Skin of body (tissue), 2 donors: ENCODE measurements around the gene ZBTB40. TPM values are rescaled to one million over a fixed set of nuclear protein-coding genes. Genes with fewer than 3 reads are reported as not detected.

Source experiments
- DNase-seq: peaks from one replicate; lab custom pipeline; 2025; lab: John Stamatoyannopoulos, UW
- total RNA-seq: library from RNA; depleted of rRNA; stranded (reverse); fragments of >200 nt; gene quantifications from one replicate; pipeline ENCODE4 v1.2.3, GENCODE V29; 2014

The ZBTB40 gene
- total RNA-seq, 1 donor from 2014 or later = 11.2 TPM

DNA sequence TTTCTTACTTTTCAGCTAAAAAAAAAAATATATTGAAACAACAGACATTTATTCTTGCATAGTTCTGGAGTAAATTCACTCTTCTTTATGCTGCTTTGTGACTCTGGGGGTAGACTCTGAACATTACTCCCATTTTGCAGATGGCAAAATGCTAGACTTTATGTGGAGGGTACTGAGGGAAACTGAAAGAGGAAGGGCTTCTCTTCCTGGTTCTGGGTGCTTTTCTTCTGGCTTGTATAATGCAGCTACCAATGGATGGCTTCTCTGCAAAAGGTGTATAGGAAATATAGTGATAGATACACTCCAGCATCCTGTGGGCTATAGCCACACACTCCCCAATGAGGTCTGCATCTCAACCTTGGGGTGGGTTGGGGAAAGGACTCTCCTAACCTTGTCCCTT lies 19.7 kb upstream of the ZBTB40 start:
- DNase-seq = no peak

DNA sequence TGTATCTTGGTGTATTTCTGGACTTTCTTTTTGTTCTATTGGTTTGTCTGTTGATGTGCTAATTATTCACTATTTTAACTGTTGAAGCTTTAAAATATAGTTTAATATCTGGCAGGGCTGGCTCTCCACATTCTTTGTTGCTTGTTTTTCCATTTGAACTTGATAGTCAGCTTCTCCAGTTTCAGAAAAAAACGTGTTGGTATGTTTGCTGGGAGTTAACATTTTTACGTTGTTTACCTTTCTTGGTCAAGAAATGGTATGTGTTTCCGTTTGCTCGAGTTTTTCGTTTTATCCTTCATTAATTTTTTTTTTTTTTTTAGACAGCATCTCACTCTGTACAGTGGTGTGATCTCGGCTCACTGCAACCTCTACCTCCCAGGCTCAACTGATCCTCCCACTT lies 16.9 kb upstream of the ZBTB40 start:
- no peak for DNase-seq

DNA sequence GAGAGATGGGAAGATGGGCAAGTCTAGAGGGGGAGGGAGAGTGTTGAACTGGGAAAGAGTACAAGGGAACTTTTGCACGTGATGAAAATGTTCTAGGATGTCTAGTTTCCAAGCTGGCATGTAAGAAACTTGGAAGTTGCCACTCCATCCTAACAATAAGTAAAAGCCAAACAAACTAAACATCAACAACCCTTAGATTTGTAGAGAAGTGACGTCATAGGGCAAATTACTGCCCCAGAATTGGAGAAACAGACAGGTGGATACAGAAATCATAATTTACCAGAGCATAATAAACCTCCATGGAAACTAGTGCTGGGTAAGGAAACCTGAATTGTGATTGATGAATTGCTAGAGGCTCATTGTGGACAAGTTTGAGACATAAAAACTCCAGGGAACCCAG lies 14.7 kb upstream of the ZBTB40 start:
- DNase-seq = no peak

DNA sequence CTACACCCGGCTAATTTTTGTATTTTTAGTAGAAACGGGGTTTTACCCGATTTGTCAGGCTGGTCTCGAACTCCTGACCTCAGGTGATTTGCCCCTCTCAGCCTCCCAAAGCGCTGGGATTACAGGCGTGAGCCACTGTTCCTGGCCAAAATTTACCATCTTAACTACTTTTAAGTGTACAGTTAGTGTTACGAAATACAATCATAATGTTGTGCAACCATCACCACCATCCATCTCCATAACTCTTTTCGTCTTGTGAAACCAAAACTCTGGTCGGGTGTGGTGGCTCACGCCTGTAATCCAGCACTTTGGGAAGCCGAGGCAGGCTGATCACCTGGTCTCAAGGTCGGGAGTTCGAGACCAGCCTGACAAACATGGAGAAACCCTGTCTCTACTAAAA lies 14.1 kb upstream of the ZBTB40 start:
- DNase-seq = no peak

DNA sequence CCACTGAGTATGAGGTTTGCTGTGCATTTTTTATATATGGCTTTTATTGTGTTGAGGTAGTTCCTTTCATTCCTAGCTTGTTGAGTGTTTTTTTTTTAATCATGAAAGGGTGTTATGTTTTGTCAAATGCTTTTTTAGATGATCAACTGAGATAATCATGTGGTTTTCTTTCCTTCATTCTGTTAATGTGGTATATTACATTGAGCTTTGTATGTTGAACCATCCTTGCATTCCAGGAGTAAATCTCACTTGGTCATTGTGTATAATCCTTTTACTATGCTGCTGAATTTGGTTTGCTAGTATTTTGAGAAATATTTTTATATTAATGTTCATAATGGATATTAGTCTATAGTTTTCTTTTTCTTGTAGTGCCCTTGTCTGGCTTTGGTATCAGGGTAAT lies 11.1 kb upstream of the ZBTB40 start:
- no peak for DNase-seq

DNA sequence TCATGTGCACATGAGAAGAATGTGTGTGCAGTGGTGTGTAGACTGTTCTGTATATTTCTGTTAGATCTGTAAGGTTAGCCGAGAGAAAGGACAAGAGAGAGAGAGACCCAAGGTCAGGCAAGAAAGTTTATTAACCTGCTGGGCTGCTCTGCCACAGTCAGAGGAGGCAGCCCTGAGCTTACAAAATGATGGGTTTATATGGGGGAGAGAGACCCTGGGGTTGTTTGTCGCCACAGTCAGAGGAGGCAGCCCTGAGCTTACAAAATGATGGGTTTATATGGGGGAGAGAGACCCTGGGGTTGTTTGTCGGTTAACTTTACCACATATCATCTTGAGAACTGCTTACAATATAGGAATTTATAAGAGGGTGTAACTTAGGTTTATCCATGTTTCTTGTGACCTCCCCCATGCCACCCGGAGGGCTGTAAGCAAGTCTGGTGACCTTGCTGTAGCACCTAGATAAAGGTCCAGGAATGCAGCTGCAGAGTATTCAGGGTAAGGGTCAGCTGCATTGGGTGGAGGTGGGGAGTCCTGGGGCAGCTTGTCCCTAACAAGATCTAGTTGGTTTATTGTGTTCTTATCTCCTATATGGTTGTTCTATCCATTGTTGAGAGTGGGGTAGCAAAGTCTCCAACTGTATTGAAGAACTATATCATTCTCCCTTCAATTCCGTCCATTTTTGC lies 9.3 kb upstream of the ZBTB40 start:
- no peak for DNase-seq

DNA sequence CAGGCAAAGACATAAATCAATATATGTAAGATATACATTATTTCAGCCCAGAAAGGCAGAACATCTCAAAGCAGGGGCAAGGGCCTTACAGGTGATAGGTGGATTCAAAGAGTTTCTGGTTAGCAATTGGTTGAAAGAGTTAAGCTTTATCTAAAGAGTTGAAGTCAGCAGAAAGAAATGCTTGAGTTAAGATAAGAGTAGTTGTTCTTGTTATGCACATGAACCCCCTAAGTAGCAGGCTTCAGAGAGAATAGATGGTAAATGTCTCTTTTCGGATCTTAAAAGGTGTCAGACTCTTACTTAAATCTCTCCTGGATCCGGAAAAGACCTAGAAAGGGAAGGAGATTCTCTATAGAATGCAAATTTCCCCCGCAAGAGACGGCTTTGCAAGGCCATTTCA lies 8.3 kb upstream of the ZBTB40 start:
- no peak for DNase-seq

DNA sequence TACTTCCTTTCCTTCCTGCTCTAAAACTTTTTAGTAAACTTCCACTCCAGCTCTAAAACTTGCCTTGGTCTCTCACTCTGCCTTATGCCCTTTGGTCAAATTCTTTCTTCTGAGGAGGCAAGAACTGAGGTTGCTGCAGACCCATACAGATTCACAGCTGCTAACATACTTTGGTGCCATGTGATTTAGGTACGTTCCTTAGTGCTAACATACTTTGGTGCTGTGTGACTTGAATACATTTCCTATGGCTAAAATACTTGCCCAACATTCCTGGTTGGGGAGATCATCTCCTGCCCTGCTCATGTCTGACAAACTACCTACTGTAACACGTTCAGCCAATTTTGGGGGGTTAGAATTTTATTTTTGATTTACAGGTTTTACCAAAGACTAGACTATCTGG lies 6.8 kb upstream of the ZBTB40 start:
- DNase-seq = no peak

DNA sequence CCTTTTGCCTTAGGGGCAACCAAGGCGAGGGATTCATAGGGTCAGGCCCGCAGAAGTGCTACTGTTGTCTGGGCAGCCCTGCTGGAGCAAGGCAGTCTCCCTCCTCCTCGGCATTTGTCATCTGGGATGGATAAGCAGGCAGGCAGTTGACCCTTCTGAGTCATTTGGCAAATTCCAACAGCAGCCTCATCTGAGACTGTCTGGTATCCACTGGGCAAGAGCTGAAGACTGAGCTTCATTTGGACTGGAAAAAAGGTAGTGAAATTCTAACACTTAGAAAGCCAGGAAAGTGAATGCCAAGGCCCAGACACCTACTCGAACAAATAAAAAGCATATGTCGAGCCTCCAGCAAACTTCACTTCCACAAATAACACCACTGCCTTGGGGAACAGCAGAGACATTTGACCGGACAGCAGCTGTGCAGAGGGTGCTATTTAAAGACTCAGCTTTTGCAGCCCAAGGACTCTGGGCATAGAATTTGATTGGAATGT lies 4.0 kb upstream of the ZBTB40 start:
- DNase-seq = no peak

DNA sequence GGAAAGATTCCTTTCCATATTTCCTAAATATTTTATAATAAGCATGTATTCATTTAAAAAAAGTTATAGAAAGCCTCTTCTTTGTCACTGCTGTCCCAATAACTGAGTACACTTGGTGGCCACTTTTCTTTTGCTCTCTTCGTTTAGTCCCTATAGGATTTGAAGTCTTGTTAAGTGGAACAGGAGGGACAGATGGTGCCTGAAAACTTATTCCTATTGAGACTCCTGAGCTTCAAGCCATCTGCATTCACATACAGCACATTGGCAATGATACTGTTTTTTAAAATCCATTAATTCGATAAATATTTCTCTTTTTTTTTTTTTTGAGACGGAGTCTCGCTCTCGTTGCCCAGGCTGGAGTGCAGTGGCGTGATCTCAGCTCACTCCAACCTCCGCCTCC lies 2.0 kb upstream of the ZBTB40 start:
- no peak for DNase-seq

DNA sequence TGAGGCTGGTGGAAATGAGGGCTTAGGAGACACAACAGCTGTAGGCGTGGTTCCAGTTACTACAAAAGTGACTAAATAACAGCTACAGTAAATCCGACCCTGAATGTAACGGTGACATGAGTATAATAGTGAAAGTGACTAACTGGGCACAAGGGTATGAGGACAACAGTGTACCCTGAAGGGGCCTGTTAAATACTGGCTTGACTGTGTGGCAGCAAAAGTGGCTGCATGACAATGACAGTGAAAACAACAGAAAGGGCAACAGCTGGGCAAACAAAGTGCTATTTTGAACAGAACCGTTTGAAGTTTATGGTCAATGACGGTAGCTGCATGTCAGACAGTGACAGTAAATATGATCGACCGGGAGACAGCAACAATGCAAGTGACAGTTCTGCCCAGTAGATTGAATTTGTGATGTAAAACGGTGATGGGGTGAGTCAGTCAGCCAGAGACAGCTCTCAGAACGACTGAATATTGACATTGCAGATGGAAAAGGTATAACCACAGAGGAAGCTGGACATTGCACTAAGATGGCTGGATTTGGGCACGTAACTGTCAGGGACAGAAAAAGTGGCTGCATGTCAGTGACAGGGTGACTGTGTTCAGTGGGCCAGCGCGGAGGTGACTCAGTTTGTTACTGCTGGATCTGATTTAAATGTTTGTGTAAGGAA lies 1.2 kb upstream of the ZBTB40 start:
- no peak for DNase-seq

DNA sequence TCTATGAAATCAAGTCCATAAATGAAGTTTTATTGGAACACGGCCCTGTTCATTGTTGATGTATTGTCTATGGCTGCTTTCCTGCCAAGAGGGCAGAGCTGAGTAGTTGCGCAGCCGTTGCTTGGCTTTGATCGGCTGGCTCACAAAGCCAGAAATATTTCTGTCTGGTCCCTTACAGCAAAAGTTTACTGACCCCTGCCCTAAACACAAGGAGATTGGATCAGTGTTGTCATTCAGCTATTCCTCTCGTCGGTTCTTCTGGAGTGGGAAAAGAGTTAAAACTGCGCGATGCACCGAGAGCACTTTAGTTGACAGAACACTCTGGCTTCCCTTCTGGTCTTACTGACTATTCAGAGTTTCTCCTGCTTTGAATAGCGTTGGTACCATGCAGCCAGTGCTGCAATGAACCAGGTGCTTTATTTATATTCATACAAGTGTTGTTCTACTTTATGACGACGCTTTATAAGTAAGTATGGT lies 868 bp downstream of the ZBTB40 start:
- peak; percentile 55 for DNase-seq

DNA sequence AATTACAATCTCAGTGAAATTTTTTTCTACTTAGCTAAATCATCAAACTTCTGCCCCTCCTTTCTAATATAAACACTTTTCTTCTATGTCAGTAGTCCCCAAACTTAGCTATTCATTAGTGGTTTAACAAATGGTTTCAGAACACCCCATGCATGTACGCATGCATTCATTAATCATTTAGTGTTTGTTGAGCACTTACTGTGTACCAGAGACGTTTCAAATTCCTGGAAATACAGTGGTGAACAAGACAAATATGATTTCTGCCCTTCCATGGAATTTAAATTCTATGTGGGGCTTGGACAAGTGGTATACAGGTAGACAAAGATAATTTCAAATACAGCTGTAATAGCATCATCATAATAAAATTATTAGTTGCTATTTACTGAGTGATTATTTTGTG lies 1.5 kb downstream of the ZBTB40 start:
- DNase-seq = no peak

DNA sequence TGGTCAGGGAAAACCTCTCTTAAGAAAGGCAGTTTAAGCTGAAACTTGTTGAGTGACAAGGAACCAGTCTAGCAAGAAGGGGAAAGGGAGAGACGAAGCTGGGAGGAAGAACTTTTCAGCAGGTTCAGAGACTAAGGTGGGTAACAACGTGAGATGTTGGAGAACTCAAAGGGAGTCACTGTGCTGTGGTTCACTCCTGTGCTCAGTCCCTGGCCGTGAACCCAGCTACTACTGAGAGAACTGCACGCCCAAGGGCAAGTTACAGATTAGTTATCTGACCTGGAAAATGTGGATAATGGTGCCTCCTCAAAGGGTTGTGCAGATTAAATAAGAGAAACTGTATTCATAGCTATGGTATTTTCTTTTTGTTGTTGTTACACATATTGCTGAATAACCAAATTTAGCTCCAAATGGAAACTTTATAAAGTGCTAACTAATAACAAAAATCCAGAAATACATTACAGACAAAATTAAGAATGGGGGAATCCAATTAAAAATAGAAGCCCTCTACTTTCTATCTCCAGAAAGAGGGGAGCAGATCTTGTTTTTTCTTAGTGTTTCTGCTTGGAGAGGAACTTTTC lies 2.9 kb downstream of the ZBTB40 start:
- DNase-seq = no peak

DNA sequence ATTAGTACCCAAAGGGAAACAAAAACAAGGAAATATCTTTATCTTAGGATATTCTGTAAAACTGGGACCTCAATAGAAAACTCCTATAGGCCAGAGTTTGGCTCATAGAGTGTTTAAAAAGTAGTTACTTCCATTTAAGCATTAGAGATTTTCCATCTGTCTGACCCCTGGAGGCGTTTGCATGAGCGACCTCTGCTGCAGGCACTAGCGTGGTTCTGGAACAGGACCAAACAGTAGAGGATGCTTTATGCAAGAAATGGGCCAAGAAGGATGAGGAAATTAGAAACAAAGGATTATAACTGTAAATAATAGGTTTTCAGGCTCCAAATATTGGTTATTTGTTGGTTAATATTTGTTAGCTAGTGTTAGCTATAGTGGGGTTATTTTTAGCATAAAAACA lies 5.7 kb downstream of the ZBTB40 start:
- DNase-seq = no peak

DNA sequence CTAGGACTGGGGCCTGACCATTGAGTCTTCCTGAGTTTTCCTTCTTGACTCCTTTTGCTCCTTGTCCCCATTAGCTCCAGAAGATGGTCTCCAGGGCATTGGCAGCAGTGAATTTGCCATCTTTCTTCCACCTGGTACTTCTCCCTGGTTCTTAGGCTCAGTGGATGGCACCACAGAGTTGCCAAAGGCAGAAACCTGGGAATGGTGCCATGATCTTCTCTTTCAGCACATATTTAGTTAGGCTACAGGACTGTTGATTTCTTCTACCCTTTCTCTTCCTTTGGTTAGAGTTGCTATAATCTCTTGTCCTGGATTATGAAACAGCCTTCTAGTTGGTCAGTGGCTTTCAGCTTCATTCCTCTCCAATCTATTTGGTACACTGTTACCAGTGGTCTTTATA lies 6.2 kb downstream of the ZBTB40 start:
- DNase-seq = no peak

DNA sequence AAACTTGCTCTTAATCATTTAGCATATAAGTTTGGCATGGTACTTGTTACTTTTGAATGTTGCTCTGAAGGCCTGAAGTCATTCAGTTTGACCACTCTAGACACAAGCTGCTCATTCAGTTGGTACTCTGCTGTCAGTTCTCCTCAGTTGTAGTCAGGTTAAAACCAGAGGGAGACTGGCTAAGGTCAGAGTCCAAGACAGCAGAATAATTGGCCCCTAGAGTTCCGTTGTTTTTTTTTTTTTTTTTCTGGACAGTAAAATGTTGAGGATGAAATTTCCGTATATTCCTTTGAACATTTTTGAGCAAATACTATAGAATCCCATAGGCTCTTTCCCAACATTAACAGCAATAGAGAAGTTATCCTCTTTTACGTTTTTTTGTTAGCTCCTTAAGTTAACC lies 9.4 kb downstream of the ZBTB40 start:
- DNase-seq = no peak

DNA sequence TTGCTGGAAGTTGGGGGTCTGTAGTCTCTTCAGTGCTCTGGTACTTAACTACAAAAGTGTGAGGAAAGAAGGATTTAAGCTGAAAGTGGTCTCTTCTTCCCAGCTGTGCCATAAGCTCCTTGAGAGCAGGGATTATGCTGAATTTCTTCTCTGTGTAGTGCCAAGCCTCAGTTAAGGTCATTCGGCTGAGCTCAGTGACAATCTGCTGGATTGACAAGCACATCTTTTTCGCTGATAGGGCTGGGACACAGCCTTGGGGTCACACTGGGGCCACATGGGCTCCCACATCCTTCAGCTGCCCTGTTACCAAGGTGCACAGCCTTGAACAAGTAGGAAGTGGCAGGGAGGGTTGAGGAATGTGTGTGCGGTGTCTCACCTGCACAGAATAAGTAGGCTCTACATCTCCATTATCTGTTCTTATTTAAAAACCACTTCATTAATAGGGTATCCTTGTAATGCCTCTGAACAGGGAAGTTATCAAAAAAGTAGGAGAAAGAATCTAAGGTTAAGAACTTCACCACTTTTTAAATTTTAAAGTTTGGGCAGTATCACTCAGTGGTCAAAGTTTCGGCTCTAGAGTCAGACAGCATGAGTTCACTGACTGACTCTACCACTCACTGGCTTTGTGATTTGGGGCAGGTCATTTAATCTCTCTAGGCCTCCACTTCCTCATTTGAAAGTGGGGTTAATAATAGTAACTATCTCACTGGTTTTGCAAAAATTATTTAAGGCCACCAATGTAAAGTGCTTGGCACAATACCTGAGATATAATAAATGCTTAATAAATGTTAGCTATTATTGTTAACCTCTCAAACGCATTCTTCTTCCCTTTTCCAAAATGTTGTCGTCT lies 10.3 kb downstream of the ZBTB40 start:
- no peak for DNase-seq

DNA sequence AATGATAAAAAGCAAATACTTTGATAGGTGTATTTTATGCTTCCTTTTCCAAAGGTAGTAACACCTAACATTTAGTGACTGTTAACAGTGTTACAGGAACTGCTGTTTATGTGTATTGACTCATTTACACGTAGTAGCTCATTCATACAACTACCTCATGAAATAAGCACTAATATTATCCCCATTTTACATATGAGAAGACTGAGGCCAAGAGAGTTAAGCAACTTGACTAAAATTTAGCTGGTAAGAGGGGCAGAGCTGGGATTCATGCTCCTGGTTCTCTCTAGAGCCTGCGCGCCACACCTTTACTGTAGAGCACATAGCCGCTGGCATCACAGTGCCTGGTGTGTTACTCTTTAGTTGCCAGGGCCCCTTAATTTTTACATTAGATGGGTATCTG lies 11.3 kb downstream of the ZBTB40 start:
- no peak for DNase-seq

DNA sequence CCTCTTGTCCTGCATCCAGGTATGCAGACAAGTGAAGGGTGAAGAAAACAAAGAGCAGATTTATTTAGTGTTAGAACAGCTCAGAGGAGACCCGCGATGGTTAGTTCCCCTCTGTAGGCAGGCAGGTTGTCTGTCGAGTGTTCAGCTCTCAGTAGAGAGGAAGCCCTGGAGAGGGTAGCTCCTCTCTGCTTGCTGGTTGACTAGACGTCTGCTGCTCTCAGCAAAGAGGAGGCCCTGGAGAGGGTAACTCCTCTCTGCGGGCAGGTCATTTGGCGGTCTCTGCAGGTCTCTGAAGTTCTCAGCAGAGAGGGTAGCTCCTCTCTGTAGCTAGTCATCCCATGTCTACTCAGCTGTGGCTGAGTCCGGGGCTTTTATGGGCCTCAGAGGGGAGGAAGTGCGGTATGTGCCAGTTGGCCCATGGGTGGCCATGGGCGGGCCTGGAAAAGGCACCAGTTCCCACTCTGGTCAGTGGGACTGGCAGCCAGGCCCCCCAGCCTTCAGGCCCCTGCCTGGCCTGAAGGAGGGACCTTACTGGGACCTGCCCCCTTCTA lies 13.4 kb downstream of the ZBTB40 start:
- no peak for DNase-seq

DNA sequence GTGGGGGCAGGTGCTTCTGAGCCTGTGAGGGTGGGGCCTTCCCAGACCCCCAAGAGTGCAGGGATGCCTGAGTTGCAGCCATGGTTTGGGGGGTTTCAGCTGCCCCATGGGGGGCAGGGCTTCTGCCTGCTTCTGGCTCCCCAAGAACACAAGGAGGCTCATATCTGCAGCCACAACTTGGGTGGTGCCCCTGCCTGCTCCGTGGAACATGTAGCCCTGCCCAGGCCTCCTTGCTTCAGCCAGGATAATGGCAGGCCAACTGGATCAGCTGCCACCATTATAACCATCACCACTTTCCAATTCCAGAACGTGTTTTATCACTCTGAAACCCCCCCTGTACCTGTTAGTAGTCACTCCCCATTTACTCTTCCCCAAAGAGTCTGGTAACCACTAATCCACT lies 14.0 kb downstream of the ZBTB40 start:
- no peak for DNase-seq

DNA sequence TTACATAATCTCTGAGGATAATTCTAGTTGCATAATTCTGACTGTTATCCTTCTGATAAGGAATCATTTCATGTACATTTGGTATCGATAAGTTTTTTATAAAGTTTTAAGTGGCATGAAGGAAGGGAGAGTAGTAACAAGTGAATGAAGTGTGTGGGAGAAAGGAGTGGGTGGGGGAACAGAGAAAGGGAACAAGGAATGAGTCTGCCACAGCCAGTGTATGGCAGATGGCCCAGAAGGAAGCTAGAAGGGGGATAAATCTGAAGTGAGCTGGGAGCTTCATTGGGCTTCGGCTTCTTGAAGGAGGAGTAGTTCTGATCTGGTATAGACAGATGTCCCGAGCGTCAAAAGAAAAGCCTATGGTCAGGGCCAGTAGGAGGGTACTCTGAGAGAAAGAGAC lies 18.6 kb downstream of the ZBTB40 start:
- no peak for DNase-seq
